ENCODE data around the gene ASB8. TPM values are rescaled to one million over a fixed set of nuclear protein-coding genes. Genes with fewer than 3 reads are reported as not detected.

ASB8 gene
- total and polyA plus RNA-seq, 9 of the 15 experiments (the other 6 are each of a cell fraction or from before 2014, with no cell fraction given) = 13.3 to 29.0 (median 19.6) TPM

DNA sequence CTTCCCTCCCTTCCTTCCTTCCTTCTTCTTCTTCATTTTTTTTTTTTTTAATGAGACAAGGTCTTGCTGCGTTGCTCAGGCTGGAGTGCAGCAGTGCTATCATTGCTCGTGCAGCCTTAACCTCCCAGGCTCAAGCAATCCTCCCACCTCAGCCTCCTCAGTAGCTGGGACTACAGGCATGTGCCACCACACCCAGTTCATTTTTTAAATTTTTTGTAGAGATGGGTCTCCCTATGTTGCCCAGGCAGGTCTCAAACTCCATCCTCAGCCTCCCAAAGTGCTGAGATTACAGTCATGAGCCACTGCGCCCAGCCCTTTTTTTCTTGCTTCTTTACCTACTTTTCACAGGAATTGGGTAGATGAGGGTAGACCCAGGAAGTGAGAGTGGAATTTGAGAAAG lies 44.2 kb upstream of the ASB8 start:
- no peak overlapping the region for H3K27ac ChIP-seq (ENCODE audit: extremely low read depth, low read depth, low read length)
- no peak for DNase-seq (ENCODE audit: extremely low read depth in 1 of 4, low spot score in 3 of 4)
- BruUV-seq (replicated peaks) = no TSS peak
- ATAC-seq = no peak
- intact Hi-C loops (cut with micrococcal nuclease) (no loop called here), in situ Hi-C loops (cut with MboI) (no loop called here)
- H3K9ac ChIP-seq (ENCODE audit: insufficient read depth in 1 of 2, low read depth in 2 of 2, low read length in 2 of 2) = no peak overlapping the region
- no peaks in the 10 kb centered on the region for H3K9me1 ChIP-seq (ENCODE audit: control insufficient read depth, insufficient read depth, low read length)
- TF ChIP-seq PHB2 (IDR thresholded peaks at IDR 0.05; ENCODE audit: low read depth) (no peak), RBM15 (IDR thresholded peaks at IDR 0.05; ENCODE audit: insufficient read depth, low read length) (no peak), ZNF644 (tag; IDR thresholded peaks at IDR 0.05; ENCODE audit: low read depth) (no peak), SREBF1 (IDR thresholded peaks at IDR 0.05; ENCODE audit: borderline replicate concordance, low read depth, low read length) (no peak)
- TF ChIP-seq, protein P1, sequence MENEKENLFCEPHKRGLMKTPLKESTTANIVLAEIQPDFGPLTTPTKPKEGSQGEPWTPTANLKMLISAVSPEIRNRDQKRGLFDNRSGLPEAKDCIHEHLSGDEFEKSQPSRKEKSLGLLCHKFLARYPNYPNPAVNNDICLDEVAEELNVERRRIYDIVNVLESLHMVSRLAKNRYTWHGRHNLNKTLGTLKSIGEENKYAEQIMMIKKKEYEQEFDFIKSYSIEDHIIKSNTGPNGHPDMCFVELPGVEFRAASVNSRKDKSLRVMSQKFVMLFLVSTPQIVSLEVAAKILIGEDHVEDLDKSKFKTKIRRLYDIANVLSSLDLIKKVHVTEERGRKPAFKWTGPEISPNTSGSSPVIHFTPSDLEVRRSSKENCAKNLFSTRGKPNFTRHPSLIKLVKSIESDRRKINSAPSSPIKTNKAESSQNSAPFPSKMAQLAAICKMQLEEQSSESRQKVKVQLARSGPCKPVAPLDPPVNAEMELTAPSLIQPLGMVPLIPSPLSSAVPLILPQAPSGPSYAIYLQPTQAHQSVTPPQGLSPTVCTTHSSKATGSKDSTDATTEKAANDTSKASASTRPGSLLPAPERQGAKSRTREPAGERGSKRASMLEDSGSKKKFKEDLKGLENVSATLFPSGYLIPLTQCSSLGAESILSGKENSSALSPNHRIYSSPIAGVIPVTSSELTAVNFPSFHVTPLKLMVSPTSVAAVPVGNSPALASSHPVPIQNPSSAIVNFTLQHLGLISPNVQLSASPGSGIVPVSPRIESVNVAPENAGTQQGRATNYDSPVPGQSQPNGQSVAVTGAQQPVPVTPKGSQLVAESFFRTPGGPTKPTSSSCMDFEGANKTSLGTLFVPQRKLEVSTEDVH (IDR thresholded peaks at IDR 0.05; ENCODE audit: low read depth, partially characterized antibody) = no peak
- peaks cover 9% of the 10 kb centered on the region for H3K9me3 ChIP-seq (replicated peaks; ENCODE audit: control insufficient read depth, insufficient read depth, low read depth, low read length)
- no peak overlapping the region for H3K4me3 ChIP-seq
- H3K4me2 ChIP-seq (ENCODE audit: insufficient read depth, low read length) = no peak overlapping the region
- no peak for FAIRE-seq
- no peaks in the 10 kb centered on the region; the same call in 2 of the 3 replicates for H3K36me3 ChIP-seq (ENCODE audit: control insufficient read depth, insufficient read depth, low read length)
- H4K20me1 ChIP-seq (replicated peaks; ENCODE audit: control insufficient read depth, insufficient read depth, low read length) = no peaks in the 10 kb centered on the region
- ChIA-PET POLR2A (interaction anchor here (0.6 to 0.7 kb wide), 2 partner anchors 126 to 287 kb away, joined by 3 read pairs; no protein-coding TSS in a partner anchor), CTCF (ENCODE audit: low intra/inter-chr PET ratio) (no interaction called here)
- H3K79me2 ChIP-seq (ENCODE audit: control insufficient read depth, insufficient read depth, low read length) = peaks cover 22% of the 10 kb centered on the region
- peaks cover 4 to 9% of the 10 kb centered on the region in 2 experiments; a peak in 3 of 5 replicates for H3K4me1 ChIP-seq (replicated peaks in 1 of 2; ENCODE audit: control insufficient read depth in 2 of 2, insufficient read depth in 2 of 2, low read length in 2 of 2)
- H2AFZ ChIP-seq (ENCODE audit: low read depth, low read length) = no peak overlapping the region
- no peaks in the 10 kb centered on the region for H3K27me3 ChIP-seq (ENCODE audit: control insufficient read depth in 2 of 2, insufficient read depth in 2 of 2, low read length in 2 of 2)
- WGBS (ENCODE audit: insufficient coverage, low coverage, missing lambda C conversion rate) = 100% methylated on average over 2 of the region's 3 CpGs
